Measurements from ENCODE around the gene SLX9. TPM values are rescaled to one million over a fixed set of nuclear protein-coding genes. Genes with fewer than 3 reads are reported as not detected.

The SLX9 gene
- total and polyA plus RNA-seq, 5 donors from 2014 or later: 7.6 to 21.8 (median 10.1) TPM

Other genes starting within 250 kb of the SLX9 start
- gene KRTAP10-12, start 242.9 kb upstream of the SLX9 start, total RNA-seq: not detected
- gene KRTAP10-12, start 242.9 kb upstream of the SLX9 start, polyA plus RNA-seq: not detected
- not detected for gene TSPEAR, start 228.5 kb upstream of the SLX9 start, total RNA-seq
- under 1 TPM in 1 of 4 donors, not detected in 3; 0.05 TPM for gene TSPEAR, start 228.5 kb upstream of the SLX9 start, polyA plus RNA-seq
- gene UBE2G2, start 138.2 kb upstream of the SLX9 start, total RNA-seq: 109 TPM
- gene UBE2G2, start 138.2 kb upstream of the SLX9 start, polyA plus RNA-seq: 10 to 100 TPM; 42.8 to 50.9 (median 49.0) TPM
- 65.8 TPM for gene SUMO3, start 122.0 kb upstream of the SLX9 start, total RNA-seq
- gene SUMO3, start 122.0 kb upstream of the SLX9 start, polyA plus RNA-seq: 10 to 100 TPM; 76.3 to 88.9 (median 80.2) TPM
- 98.3 TPM for gene PTTG1IP, start 66.3 kb upstream of the SLX9 start, total RNA-seq
- 100 to 1,000 TPM in 1 of 4 donors, 10 to 100 TPM in 3; 78.5 to 100 (median 95.1) TPM for gene PTTG1IP, start 66.3 kb upstream of the SLX9 start, polyA plus RNA-seq
- 411 TPM for gene ITGB2, start 19.1 kb upstream of the SLX9 start, total RNA-seq
- gene ITGB2, start 19.1 kb upstream of the SLX9 start, polyA plus RNA-seq: 100 to 1,000 TPM; 415 to 519 (median 446) TPM
- 52.9 TPM for gene ADARB1, start 134.6 kb downstream of the SLX9 start, total RNA-seq
- gene ADARB1, start 134.6 kb downstream of the SLX9 start, polyA plus RNA-seq: 1 to 10 TPM; 2.8 to 7.2 (median 4.7) TPM